K562 (cell line): ENCODE results near the gene ITPR3.

Source experiments
- CBFB ChIP-seq: sonication (generic); formaldehyde crosslinking; IDR thresholded peaks from 2 replicates; pipeline ENCODE4 v1.4.0; 2020; ENCODE audit warnings: mild to moderate bottlenecking, missing genetic modification reagents
- EGR1 ChIP-seq: fragments of 450-650 bp; conservative IDR thresholded peaks from 2 replicates; pipeline ENCODE4 v1.6.1; 2017; ENCODE audit warnings: mild to moderate bottlenecking
- HNRNPLL ChIP-seq: fragments of 200-400 bp; formaldehyde crosslinking; IDR thresholded peaks from 2 replicates; pipeline ENCODE4 v1.6.1; 2017; ENCODE audit warnings: low read length, low read depth, mild to moderate bottlenecking; ENCODE audit not compliant: poor library complexity, severe bottlenecking
- ZNF274 ChIP-seq: IDR thresholded peaks from 2 replicates; pipeline ENCODE4 v1.6.1; 2011; ENCODE audit warnings: low read depth, mild to moderate bottlenecking, low read length, moderate library complexity, borderline replicate concordance
- TF ChIP-seq, protein P1 (sequence below), 3 experiments: IDR thresholded peaks in 2 of 3; conservative IDR thresholded peaks in 1 of 3; 2 replicates each; pipeline ENCODE4 v1.5.1; 2011 to 2012; ENCODE audit warnings: low read length in 3 of 3, mild to moderate bottlenecking in 3 of 3, control low read depth in 2 of 3, improper control_type of control experiment in 1 of 3, inconsistent platforms in 1 of 3, low read depth in 1 of 3, mixed read lengths in 1 of 3, moderate library complexity in 1 of 3; ENCODE audit not compliant: insufficient read depth in 2 of 3

DNA sequence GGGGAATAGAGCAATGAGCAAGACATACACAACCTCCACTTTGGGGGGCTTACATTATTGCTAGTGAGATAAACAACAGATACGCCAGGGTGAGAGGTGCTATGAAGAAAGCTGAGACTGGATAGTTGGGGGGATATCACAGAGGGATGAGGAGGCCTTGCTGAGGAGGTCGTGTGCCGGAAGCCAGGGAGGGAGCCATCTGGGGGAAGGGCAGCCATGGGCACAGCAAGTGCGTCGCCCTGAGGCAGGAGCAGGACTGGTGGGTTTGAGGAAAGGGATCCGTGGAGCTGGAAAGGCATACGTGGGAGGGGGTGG, 28.9 kb upstream of the ITPR3 start:
- TF ChIP-seq ZNF274 (no peak), CBFB (CRISPR knock-in tag) (no peak), HNRNPLL (no peak), EGR1 (no peak; the same call in 1 of the 2 replicates)
- TF ChIP-seq, protein P1, sequence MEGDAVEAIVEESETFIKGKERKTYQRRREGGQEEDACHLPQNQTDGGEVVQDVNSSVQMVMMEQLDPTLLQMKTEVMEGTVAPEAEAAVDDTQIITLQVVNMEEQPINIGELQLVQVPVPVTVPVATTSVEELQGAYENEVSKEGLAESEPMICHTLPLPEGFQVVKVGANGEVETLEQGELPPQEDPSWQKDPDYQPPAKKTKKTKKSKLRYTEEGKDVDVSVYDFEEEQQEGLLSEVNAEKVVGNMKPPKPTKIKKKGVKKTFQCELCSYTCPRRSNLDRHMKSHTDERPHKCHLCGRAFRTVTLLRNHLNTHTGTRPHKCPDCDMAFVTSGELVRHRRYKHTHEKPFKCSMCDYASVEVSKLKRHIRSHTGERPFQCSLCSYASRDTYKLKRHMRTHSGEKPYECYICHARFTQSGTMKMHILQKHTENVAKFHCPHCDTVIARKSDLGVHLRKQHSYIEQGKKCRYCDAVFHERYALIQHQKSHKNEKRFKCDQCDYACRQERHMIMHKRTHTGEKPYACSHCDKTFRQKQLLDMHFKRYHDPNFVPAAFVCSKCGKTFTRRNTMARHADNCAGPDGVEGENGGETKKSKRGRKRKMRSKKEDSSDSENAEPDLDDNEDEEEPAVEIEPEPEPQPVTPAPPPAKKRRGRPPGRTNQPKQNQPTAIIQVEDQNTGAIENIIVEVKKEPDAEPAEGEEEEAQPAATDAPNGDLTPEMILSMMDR (IDR thresholded peaks at IDR 0.05 in 2 of 3, conservative IDR thresholded peaks at IDR 0.05 in 1 of 3; ENCODE audit: insufficient read depth in 2 of 3, low read depth in 1 of 3, low read length in 3 of 3), result no peak
